ENCODE results near the gene HRG.
"Not testable (repeated sequence)": the region's sequence is repeated elsewhere in the genome, so short reads cannot be mapped to it uniquely, and the experiment has no call there.

The HRG gene

GRCh38 chr3:186683979-186684378 lies 18.2 kb downstream of the HRG start:
- DNase-seq = no peak

GRCh38 chr3:186686475-186686874 lies 20.7 kb downstream of the HRG start:
- DNase-seq = not testable (repeated sequence)

DNA sequence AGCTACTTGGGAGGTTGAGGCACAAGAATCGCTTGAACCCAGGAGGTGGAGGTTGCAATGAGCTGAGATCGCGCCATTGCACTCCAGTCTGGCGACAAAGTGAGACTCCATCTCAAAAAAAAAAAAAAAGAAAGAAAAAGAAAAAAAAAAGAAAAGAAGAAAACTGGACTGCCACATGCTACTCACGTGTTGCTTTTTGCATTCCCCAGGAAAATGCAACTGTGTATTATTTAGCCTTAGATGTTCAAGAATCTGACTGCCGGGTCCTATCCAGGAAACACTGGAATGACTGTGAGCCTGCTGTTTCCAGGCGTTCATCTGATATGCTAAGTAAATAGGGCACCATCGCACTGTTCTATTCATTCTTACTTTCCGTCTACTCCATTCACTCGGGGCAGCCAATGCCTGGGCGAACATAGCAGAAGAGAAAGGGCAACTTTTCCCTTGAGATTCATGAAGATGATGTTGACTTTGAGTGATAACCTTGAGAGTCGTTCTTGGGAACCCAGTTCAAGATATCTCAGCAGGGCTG lies 21.4 kb downstream of the HRG start:
- no peak for DNase-seq

- DNase-seq = not testable (repeated sequence)
Measured at GRCh38 chr3:186690304-186690703, 24.5 kb downstream of the HRG start.

DNA sequence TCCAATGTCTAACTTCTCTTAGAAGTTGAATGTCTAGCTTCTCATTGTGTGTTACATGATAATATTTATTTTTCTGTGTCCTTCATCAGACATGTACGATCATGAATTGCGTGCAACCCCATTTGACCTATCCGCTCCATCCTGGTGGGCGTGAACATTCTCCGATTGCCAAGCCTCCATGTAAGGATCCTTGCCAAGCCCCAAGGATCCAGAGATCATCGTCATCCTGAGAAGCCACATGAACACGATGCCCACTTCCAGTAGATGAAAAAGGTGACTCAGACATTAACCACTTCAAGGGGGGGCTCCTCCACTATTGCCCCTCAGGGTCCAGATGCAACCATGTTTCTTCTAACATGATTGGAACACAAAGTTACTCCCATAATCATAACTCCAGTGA lies 25.9 kb downstream of the HRG start:
- no peak for DNase-seq

DNA sequence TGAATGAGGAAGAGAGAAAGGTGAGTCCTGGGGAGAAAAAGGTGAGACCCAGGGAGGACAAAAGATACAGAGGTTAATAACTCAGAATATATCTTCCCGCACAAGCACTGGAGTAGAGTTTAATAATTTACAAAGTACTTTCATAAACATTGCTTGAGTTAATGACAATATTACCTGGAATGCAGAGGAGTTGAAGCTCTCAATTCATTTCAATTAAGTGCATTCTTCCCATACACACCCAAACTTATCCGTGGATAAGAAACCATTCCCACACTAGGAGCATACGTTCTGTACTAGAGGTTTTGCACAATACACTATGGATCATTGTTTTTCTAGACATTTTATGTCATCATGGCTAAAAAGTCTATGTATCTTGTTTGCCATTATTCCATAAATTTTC lies 28.0 kb downstream of the HRG start:
- no peak for DNase-seq

GRCh38 chr3:186694288-186695032 lies 28.6 kb downstream of the HRG start:
- DNase-seq = no peak

GRCh38 chr3:186696522-186696921 lies 30.7 kb downstream of the HRG start:
- no peak for DNase-seq

- DNase-seq = no peak
Measured at GRCh38 chr3:186697510-186697909, 31.7 kb downstream of the HRG start.

DNA sequence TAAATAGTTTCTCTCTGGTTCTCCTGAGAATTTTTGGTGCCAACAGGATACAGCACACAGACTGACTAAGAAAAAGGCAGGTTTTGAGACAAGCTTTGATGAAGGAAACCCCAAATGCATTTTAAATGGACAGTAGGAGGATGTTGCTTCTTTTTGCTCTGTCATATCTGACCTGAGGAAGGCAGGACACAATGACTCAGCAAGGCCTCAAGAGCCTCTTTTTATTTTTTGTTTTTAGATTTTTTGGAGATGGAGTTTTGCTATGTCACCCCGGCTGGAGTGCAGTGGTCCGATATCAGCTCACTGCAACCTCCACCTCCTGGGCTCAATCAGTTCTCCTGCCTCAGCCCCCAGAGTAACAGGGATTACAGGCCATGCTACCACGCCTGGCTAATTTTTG lies 34.5 kb downstream of the HRG start:
- no peak for DNase-seq

DNA sequence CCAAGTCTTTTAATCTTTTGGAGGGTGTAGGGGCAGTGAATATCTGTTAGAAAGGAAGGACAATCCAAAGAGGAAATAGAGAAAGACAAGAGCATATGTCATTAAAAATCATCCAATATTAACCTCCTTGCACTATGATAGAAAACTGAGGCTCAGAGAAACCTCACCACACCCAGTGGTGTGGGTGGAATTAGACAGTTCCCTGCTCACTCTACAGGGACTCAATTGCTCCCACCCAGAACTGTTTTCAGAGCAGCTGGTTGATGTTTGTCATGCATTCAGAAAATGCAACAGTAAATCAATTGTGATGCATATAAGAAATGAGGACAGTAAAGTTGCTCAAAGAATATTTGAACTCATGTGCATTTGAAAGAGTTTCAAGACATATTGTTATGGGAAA lies 36.6 kb downstream of the HRG start:
- DNase-seq = not testable (repeated sequence)

GRCh38 chr3:186705882-186706780 lies 40.3 kb downstream of the HRG start:
- DNase-seq = no peak

GRCh38 chr3:186708983-186709679 lies 43.3 kb downstream of the HRG start:
- no peak for DNase-seq

- DNase-seq = not testable (repeated sequence)
Measured at GRCh38 chr3:186710694-186711093, 44.9 kb downstream of the HRG start.

DNA sequence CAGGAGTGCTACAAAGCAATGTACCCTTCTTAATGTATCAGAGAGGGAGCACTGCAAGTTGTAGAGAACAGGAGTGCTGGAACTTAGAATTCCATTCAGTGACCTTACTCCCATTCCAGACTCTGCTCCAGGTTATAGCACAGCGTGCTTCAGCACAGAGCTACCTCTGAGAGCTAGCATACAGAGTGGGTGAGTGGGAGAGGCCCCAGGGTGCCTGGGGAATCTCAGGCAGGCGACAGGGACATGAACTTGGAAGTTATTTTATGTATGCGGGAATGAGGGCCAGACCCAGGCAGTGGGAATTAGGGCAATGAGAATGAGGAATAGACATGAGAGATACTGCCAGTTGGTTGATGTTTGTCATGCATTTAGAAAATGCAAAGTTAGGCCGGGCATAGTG lies 47.7 kb downstream of the HRG start:
- no peak for DNase-seq

DNA sequence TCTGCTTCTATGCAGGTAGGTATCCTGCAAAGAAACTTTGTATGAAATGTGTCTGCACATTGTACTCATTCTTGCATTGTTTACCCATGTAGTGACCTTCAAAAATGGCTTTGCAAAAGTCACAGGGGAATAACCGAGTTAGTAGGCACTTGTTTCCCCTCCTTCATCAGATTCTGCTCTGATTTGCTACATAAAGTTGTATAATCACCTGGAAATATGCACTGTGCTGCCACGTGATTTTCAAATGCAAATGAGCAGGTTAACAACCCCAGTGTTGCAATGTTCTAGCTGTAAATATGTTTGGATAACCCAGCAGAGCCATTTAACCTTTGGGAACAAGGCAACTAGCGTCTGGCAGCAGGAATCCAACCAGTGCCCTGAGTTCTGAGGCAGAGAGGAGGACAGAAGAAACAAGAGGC lies 51.2 kb downstream of the HRG start, which contains the start of gene KNG1:
Gene KNG1, plus strand, starts transcription at position 321 of the 419 bp plus-strand sequence. CDS start 184 bp downstream, outside the sequence.
- no peak for DNase-seq

GRCh38 chr3:186719945-186720739 lies 54.3 kb downstream of the HRG start:
- DNase-seq = no peak

GRCh38 chr3:186722457-186722856 lies 56.6 kb downstream of the HRG start:
- DNase-seq = no peak

DNA sequence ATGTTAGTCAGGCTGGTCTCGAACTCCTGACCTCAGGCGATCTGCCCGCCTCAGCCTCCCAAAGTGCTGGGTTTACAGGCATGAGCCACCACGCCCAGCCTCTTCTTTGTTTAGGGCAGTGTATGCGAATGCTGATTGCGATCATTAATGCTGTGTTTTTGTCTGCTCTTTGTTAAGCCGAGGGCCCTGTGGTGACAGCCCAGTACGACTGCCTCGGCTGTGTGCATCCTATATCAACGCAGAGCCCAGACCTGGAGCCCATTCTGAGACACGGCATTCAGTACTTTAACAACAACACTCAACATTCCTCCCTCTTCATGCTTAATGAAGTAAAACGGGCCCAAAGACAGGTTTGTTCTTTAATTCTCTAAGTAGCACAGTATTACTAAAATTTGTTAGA lies 59.1 kb downstream of the HRG start:
- no peak for DNase-seq

All from NCI-H1436 treated with DMSO at 0.1 percent for 48 hours (cell line).